K562 (cell line): ENCODE measurements around the gene RNF187. TPM values are rescaled to one million over a fixed set of nuclear protein-coding genes. Genes with fewer than 3 reads are reported as not detected.

Experiments used
- BRD4 ChIP-seq: fragments of 200-600 bp; sonication (generic); IDR thresholded peaks from 2 replicates; pipeline ENCODE4 v1.6.1; 2017; ENCODE audit warnings: inconsistent platforms
- CAMTA2 ChIP-seq: fragments of 250-450 bp; sonication (Bioruptor Pico); conservative IDR thresholded peaks from 2 replicates; pipeline ENCODE4 v1.5.1; 2022
- E2F3 ChIP-seq: fragments of 250-450 bp; sonication (Bioruptor Pico); IDR thresholded peaks from 2 replicates; pipeline ENCODE4 v1.4.0; 2020; ENCODE audit warnings: mild to moderate bottlenecking
- ETV1 ChIP-seq: fragments of 450-650 bp; conservative IDR thresholded peaks from 2 replicates; pipeline ENCODE4 v1.6.1; 2016; ENCODE audit warnings: missing genetic modification characterization, control low read depth, low read depth, missing compliant biosample characterization
- GATAD2A ChIP-seq: fragments of 450-650 bp; IDR thresholded peaks from 2 replicates; pipeline ENCODE4 v1.6.1; 2017
- HIVEP1 ChIP-seq: fragments of 250-450 bp; sonication (Bioruptor Pico); IDR thresholded peaks from 2 replicates; pipeline ENCODE4 v1.4.0; 2020; ENCODE audit warnings: mild to moderate bottlenecking
- KAT2B ChIP-seq: IDR thresholded peaks from one replicate; pipeline ENCODE4 v1.6.1; 2012; ENCODE audit warnings: low read depth, mild to moderate bottlenecking, control low read depth, inconsistent platforms, low read length, moderate library complexity
- NCOA1 ChIP-seq: fragments of 450-650 bp; IDR thresholded peaks from 2 replicates; pipeline ENCODE4 v1.6.1; 2016; ENCODE audit warnings: low read depth
- POLR2AphosphoS5 ChIP-seq: IDR thresholded peaks from 2 replicates; pipeline ENCODE4 v1.6.1; 2011; ENCODE audit warnings: mild to moderate bottlenecking, low read depth, low read length, moderate library complexity; ENCODE audit not compliant: control insufficient read depth, insufficient read depth
- RBM39 ChIP-seq: fragments of 200-400 bp; formaldehyde crosslinking; optimal IDR thresholded peaks from 2 replicates; pipeline ENCODE3; 2018; ENCODE audit warnings: low read depth, low read length
- RERE ChIP-seq: sonication (generic); formaldehyde crosslinking; IDR thresholded peaks from 2 replicates; pipeline ENCODE4 v1.8.0; 2023; ENCODE audit warnings: missing genetic modification reagents, mild to moderate bottlenecking, borderline replicate concordance
- SETDB1 ChIP-seq: IDR thresholded peaks from one replicate; pipeline ENCODE4 v1.6.1; 2012; ENCODE audit warnings: low read length, control low read depth, inconsistent platforms
- SP1 ChIP-seq: sonication (generic); formaldehyde crosslinking; IDR thresholded peaks from 2 replicates; pipeline ENCODE4 v1.8.1; 2022; ENCODE audit warnings: mild to moderate bottlenecking, missing genetic modification reagents
- SRF ChIP-seq, 2 experiments: fragments of 250-450, 450-650 bp in 1 of 2; sonication (Bioruptor Pico) in 1 of 2; sonication (generic) in 1 of 2; formaldehyde crosslinking; IDR thresholded peaks; 2 replicates each; pipeline versions ENCODE4 v1.5.0 to v1.5.1; 2020 to 2022; ENCODE audit warnings: mild to moderate bottlenecking in 1 of 2, missing genetic modification reagents in 1 of 2
- STAT6 ChIP-seq: sonication (generic); formaldehyde crosslinking; IDR thresholded peaks from 2 replicates; pipeline ENCODE4 v1.8.1; 2023; ENCODE audit warnings: mild to moderate bottlenecking, missing genetic modification reagents
- TGIF2 ChIP-seq: sonication (generic); formaldehyde crosslinking; IDR thresholded peaks from 2 replicates; pipeline ENCODE4 v1.8.1; 2022; ENCODE audit warnings: mild to moderate bottlenecking, missing genetic modification reagents, moderate library complexity
- ZNF347 ChIP-seq: fragments of 450-650 bp; formaldehyde crosslinking; IDR thresholded peaks from 2 replicates; pipeline ENCODE4 v1.4.0; 2020; ENCODE audit warnings: low read depth, mild to moderate bottlenecking, moderate library complexity
- polyA plus RNA-seq, 8 experiments: library from polyadenylated mRNA; depleted of rRNA in 4 of 8; stranded (reverse) in 5 of 8; unstranded in 3 of 8; fragments of >200 nt; fragmentation: Nextera tagmentation in 2 of 8; fragmentation: Illumina TruSeq in 1 of 8; extraction: Ambion mirVana in 2 of 8; extraction: Trizol in 1 of 8; gene quantifications; 2 replicates each; pipeline versions ENCODE4 v1.2.1 to v1.2.3, GENCODE V29; 2011 to 2014; ENCODE audit warnings: inconsistent platforms in 1 of 8, missing spikeins in 1 of 8
- total RNA-seq, 7 experiments: library from RNA; depleted of rRNA in 6 of 7; stranded (reverse); fragments of >200 nt in 6 of 7; fragmentation: Illumina TruSeq in 2 of 7; extraction: Trizol in 2 of 7; gene quantifications; 2 replicates each; pipeline versions ENCODE4 v1.2.1 to v1.2.3, GENCODE V29; 2011 to 2021; ENCODE audit warnings: low replicate concordance in 1 of 7

RNF187 gene
- total and polyA plus RNA-seq, 9 of the 15 experiments (the other 6 are each of a cell fraction or from before 2014, with no cell fraction given): 2.3 to 119 (median 41.9) TPM

GRCh38 chr1:228452194-228453021 lies 34.8 kb upstream of the RNF187 start (continued):
- peak; percentile 89 for TF ChIP-seq NCOA1
- TF ChIP-seq SP1 (CRISPR knock-in tag): peak; percentile 25; the same call in 1 of the 2 replicates
- TF ChIP-seq CAMTA2 (CRISPR knock-in tag): 0 out of 2 replicates have a peak, but pooled peaks have one; percentile 44
- no peak for TF ChIP-seq RBM39
- TF ChIP-seq HIVEP1 (CRISPR knock-in tag): no peak
- no peak for TF ChIP-seq STAT6
- no peak for TF ChIP-seq ETV1
- TF ChIP-seq RERE (CRISPR knock-in tag): no peak
- peak; percentile 87; the same call in 1 of the 2 replicates for TF ChIP-seq GATAD2A
- TF ChIP-seq KAT2B: no peak
- no peak for TF ChIP-seq BRD4
- no peak for TF ChIP-seq TGIF2 (CRISPR knock-in tag)
- TF ChIP-seq POLR2AphosphoS5: peak; percentile 74
- no peak for TF ChIP-seq SRF (CRISPR knock-in tag; IDR thresholded peaks at IDR 0.05)
- TF ChIP-seq ZNF347 (CRISPR knock-in tag): no peak
- TF ChIP-seq SETDB1: peak; percentile 89
- no peak for TF ChIP-seq E2F3 (CRISPR knock-in tag)
